Loucy (cell line): Measurements from ENCODE around the gene BCL3.

Experiments used
- H2AFZ ChIP-seq: fragments of 200-600 bp; sonication (generic); 2 replicates; pipeline ENCODE4 v1.6.0; 2016; ENCODE audit warnings: antibody characterized with exemption, mild to moderate bottlenecking, low read length, moderate library complexity
- H3F3A ChIP-seq: fragments of 200-600 bp; 2 replicates; pipeline ENCODE4 v1.6.0; 2016; ENCODE audit warnings: antibody characterized with exemption, low read depth, mild to moderate bottlenecking
- H3K27me3 ChIP-seq: fragments of 200-600 bp; sonication (generic); 2 replicates; pipeline ENCODE4 v1.6.1; 2014; ENCODE audit warnings: low read length, mild to moderate bottlenecking; ENCODE audit not compliant: insufficient read depth, poor library complexity, severe bottlenecking
- H3K36me3 ChIP-seq: fragments of 200-600 bp; sonication (generic); 2 replicates; pipeline ENCODE4 v1.6.1; 2016; ENCODE audit warnings: low read length; ENCODE audit not compliant: insufficient read depth
- H3K4me1 ChIP-seq: fragments of 200-600 bp; sonication (generic); 2 replicates; pipeline ENCODE4 v1.5.1; 2014; ENCODE audit warnings: low read length, mild to moderate bottlenecking; ENCODE audit not compliant: insufficient read depth, poor library complexity, severe bottlenecking
- H3K4me2 ChIP-seq: fragments of 200-600 bp; sonication (generic); 2 replicates; pipeline ENCODE4 v1.6.0; 2014; ENCODE audit warnings: antibody characterized with exemption, low read length, low read depth, mild to moderate bottlenecking; ENCODE audit not compliant: poor library complexity, severe bottlenecking
- H3K4me3 ChIP-seq: fragments of 200-600 bp; sonication (generic); 2 replicates; pipeline ENCODE4 v1.5.1; 2014; ENCODE audit warnings: low read length, mild to moderate bottlenecking, mixed read lengths; ENCODE audit not compliant: poor library complexity, severe bottlenecking
- H3K79me2 ChIP-seq: fragments of 200-600 bp; sonication (generic); 2 replicates; pipeline ENCODE4 v1.6.1; 2014; ENCODE audit warnings: low read length; ENCODE audit not compliant: insufficient read depth
- H3K9ac ChIP-seq: fragments of 200-600 bp; sonication (generic); 2 replicates; pipeline ENCODE4 v1.6.0; 2014; ENCODE audit warnings: mild to moderate bottlenecking, low read depth, low read length, moderate library complexity; ENCODE audit not compliant: poor library complexity, severe bottlenecking
- H3K9me2 ChIP-seq: fragments of 200-600 bp; sonication (generic); replicated peaks from 2 replicates; pipeline ENCODE4 v1.6.1; 2016; ENCODE audit warnings: low read depth, low read length, mixed read lengths
- H3K9me3 ChIP-seq: fragments of 200-600 bp; sonication (generic); 2 replicates; pipeline ENCODE4 v1.6.1; 2014; ENCODE audit warnings: mild to moderate bottlenecking, antibody characterized with exemption, low read length, low read depth; ENCODE audit not compliant: insufficient read depth
- H4K20me1 ChIP-seq: fragments of 200-600 bp; sonication (generic); 2 replicates; pipeline ENCODE4 v1.6.0; 2014; ENCODE audit warnings: antibody characterized with exemption, low read length, mild to moderate bottlenecking; ENCODE audit not compliant: insufficient read depth, poor library complexity, severe bottlenecking
- CTCF ChIP-seq: fragments of 200-600 bp; sonication (generic); conservative IDR thresholded peaks from 2 replicates; pipeline ENCODE4 v1.5.1; 2014; ENCODE audit warnings: mild to moderate bottlenecking, antibody characterized with exemption, low read length
- EZH2phosphoT487 ChIP-seq: fragments of 200-600 bp; IDR thresholded peaks from 2 replicates; pipeline ENCODE4 v1.6.1; 2018; ENCODE audit warnings: antibody characterized with exemption, mild to moderate bottlenecking, moderate library complexity, borderline replicate concordance

The BCL3 gene

GRCh38 chr19:44757735-44758505, 9.4 kb downstream of the BCL3 start:
- Histone ChIP-seq H3K36me3 (no peaks in the 10 kb centered on the region), H3K9me2 (no peaks in the 10 kb centered on the region), H3K4me2 (no peak overlapping the region), H2AFZ (no peak overlapping the region), H3K79me2 (no peaks in the 10 kb centered on the region), H3K27me3 (no peaks in the 10 kb centered on the region), H3K4me1 (peaks cover 25% of the 10 kb centered on the region), H3K9ac (no peak overlapping the region), H3K9me3 (no peaks in the 10 kb centered on the region), H3F3A (no peaks in the 10 kb centered on the region), H3K4me3 (no peak overlapping the region), H4K20me1 (no peaks in the 10 kb centered on the region)
- TF ChIP-seq EZH2phosphoT487: no peak
- TF ChIP-seq CTCF: no peak

DNA sequence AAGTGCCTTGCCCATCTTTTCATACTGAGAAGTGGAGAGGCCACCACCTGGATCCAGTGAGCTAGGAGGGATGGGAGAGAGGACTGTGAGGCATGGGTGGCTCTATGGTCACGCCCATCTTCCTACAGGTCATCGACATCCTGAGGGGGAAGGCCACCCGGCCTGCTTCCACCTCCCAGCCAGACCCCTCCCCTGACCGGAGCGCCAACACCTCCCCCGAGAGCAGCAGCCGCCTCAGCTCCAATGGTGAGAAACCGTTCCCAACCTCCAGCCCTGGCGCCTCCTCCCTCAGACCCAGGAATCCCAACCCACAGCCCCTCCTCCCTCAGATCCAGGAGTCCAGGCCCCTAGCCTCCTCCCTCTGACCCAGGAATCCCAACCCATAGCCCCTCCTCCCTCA, 10.1 kb downstream of the BCL3 start:
- Histone ChIP-seq H3K79me2 (no peaks in the 10 kb centered on the region), H4K20me1 (no peaks in the 10 kb centered on the region), H3K4me2 (no peak overlapping the region), H3K4me1 (peaks cover 26% of the 10 kb centered on the region), H3K9ac (no peak overlapping the region), H3K36me3 (no peaks in the 10 kb centered on the region), H2AFZ (no peak overlapping the region), H3K4me3 (no peak overlapping the region), H3K27me3 (no peaks in the 10 kb centered on the region), H3K9me3 (no peaks in the 10 kb centered on the region), H3F3A (no peaks in the 10 kb centered on the region), H3K9me2 (no peaks in the 10 kb centered on the region)
- no peak for TF ChIP-seq CTCF
- no peak for TF ChIP-seq EZH2phosphoT487

DNA sequence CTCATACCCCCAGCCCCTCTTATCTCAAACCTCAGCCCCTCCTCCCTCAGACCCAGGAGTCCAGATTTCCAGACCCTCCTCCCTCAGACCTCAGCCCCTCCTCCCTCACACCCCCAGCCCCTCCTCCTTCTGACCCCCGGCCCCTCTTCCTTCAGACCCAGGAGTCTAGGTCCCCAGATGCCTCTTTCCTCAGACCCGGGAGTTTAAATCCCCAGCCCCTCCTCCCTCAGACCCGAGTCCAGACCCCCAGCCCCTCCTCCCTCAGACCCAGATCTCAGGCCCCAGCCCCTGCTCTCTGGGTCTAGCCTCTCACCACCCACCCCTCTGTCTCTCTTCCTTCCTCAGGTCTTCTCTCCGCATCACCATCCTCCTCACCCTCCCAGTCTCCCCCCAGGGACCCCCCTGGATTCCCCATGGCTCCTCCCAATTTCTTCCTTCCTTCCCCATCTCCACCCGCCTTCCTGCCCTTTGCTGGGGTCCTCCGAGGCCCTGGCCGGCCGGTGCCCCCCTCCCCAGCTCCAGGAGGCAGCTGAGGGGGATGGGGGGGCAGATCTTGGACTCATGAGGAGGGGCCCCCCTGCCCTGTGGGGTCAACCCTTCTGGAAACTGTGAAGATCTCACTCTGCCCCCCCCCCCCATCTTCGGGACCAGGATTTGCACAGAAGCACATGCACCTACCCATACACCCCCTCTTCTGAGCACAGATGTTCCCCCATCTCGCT, 10.7 kb downstream of the BCL3 start:
- no peak overlapping the region for H3K4me3 ChIP-seq

More for the DNA sequence above, 10.7 kb downstream of the BCL3 start:
- Histone ChIP-seq H3K9ac (no peak overlapping the region), H3K9me2 (no peaks in the 10 kb centered on the region), H4K20me1 (no peaks in the 10 kb centered on the region), H3K9me3 (no peaks in the 10 kb centered on the region), H2AFZ (no peak overlapping the region), H3F3A (no peaks in the 10 kb centered on the region), H3K4me2 (no peak overlapping the region), H3K36me3 (no peaks in the 10 kb centered on the region), H3K79me2 (no peaks in the 10 kb centered on the region), H3K27me3 (no peaks in the 10 kb centered on the region), H3K4me1 (peaks cover 24% of the 10 kb centered on the region)
- TF ChIP-seq CTCF: no peak
- no peak for TF ChIP-seq EZH2phosphoT487
